GM21786 (cell line): ENCODE results near the gene CDC40.
"Not testable (repeated sequence)": the region's sequence is repeated elsewhere in the genome, so short reads cannot be mapped to it uniquely, and the experiment has no call there.

Experiments
- ATAC-seq: cut with Tn5 transposase; IDR thresholded peaks from one replicate; pipeline ENCODE4 v1.9.1; 2021; ENCODE audit not compliant: unreplicated experiment

The CDC40 gene

GRCh38 chr6:110266996-110267395 is 86.8 kb downstream of the CDC40 start:
- no peak for ATAC-seq

DNA sequence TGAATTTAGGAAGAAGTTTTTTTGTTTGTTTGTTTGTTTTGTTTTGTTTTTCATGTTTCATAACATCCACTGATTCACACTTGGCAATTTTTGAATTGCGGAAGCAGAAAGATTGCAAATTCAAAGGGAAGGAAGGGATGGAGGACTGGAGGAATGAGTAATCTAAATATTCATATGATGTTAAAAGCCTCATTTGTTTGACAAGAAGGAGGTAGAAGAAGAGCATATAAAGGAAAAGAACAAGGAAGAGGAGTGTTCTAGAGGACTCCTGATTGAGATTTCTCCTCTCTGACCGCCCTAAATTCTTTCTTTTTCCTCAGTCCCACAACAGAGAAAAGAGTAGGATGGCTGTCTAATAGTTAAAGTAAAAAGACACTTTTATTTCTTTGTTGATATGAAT is 89.4 kb downstream of the CDC40 start:
- ATAC-seq = no peak

GRCh38 chr6:110270165-110270564 is 89.9 kb downstream of the CDC40 start:
- ATAC-seq = no peak

DNA sequence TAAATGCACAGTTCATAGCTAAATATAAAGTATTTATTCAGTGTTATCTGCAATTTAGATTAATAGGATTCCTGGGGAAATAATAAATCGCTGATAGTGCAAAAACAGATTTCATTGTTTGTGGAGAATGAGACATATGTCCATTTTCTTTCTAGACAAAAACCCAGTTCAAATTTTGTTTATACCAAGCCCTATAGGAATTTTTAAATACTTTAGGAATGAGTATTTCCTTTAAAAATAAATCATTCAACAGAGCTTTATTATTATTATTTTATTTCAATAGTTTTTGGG is 91.5 kb downstream of the CDC40 start:
- ATAC-seq = no peak

DNA sequence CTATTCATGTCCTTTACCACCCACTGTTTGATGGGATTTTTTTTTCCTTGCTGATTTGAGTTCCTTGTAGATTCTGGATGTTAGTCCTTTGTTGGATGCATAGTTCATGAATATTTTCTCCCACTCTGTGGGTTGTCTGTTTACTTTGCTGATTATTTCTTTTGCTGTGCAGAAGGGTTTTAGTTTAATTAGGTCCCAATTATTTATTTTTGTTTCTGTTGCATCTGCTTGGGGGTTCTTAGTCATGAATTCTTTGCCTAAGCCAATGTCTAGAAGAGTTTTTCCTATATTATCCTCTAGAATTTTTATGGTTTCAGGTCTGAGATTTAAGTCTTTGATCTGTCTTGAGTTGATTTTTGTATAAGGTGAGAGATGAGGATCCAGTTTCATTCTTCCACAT is 92.6 kb downstream of the CDC40 start:
- ATAC-seq = not testable (repeated sequence)

- ATAC-seq = no peak
These were observed 97.0 kb downstream of the CDC40 start for GRCh38 chr6:110277100-110277665.
